HEK293T (cell line): ENCODE results near the gene RGS3.
A peak's percentile ranks its signal among the peaks of the same experiment; 100 is the strongest.

Experiments
- CTCF ChIA-PET: fragments of 350-600 bp; formaldehyde crosslinking; extraction: SDS; loops from one replicate; lab custom pipeline; 2021; ENCODE audit warnings: antibody characterized with exemption, inconsistent platforms; lab: Yijun Ruan, JAX
- POLR2A ChIA-PET: fragments of 350-600 bp; formaldehyde crosslinking; extraction: SDS; loops from one replicate; lab custom pipeline; 2020; ENCODE audit warnings: antibody characterized with exemption, inconsistent platforms; lab: Yijun Ruan, JAX
- DNase-seq: peaks from one replicate; pipeline ENCODE4 v3.0.0; 2012; ENCODE audit warnings: mixed read lengths; ENCODE audit errors: extremely low spot score
- ARNT ChIP-seq: fragments of 450-650 bp; IDR thresholded peaks from 2 replicates; pipeline ENCODE4 v1.6.1; 2017; ENCODE audit warnings: mild to moderate bottlenecking
- BHLHE40 ChIP-seq: fragments of 450-650 bp; IDR thresholded peaks from 2 replicates; pipeline ENCODE4 v1.6.1; 2016; ENCODE audit warnings: mild to moderate bottlenecking, moderate library complexity, borderline replicate concordance
- CTBP1 ChIP-seq: fragments of 450-650 bp; IDR thresholded peaks from 2 replicates; pipeline ENCODE4 v1.6.1; 2016; ENCODE audit warnings: borderline replicate concordance
- ELF4 ChIP-seq: fragments of 450-650 bp; IDR thresholded peaks from 2 replicates; pipeline ENCODE4 v1.6.1; 2017; ENCODE audit warnings: antibody characterized with exemption
- FOXA1 ChIP-seq: fragments of 450-650 bp; IDR thresholded peaks from 2 replicates; pipeline ENCODE4 v1.6.1; 2016; ENCODE audit warnings: mild to moderate bottlenecking
- FOXK2 ChIP-seq: fragments of 450-650 bp; IDR thresholded peaks from 2 replicates; pipeline ENCODE4 v1.6.1; 2016; ENCODE audit warnings: mild to moderate bottlenecking
- FOXM1 ChIP-seq: fragments of 450-650 bp; IDR thresholded peaks from 2 replicates; pipeline ENCODE4 v1.6.1; 2017; ENCODE audit warnings: mild to moderate bottlenecking, borderline replicate concordance
- HDGF ChIP-seq: fragments of 450-650 bp; IDR thresholded peaks from 2 replicates; pipeline ENCODE4 v1.6.1; 2017; ENCODE audit warnings: antibody characterized with exemption, borderline replicate concordance
- L3MBTL2 ChIP-seq: fragments of 450-650 bp; conservative IDR thresholded peaks from 2 replicates; pipeline ENCODE4 v1.6.1; 2016; ENCODE audit warnings: mild to moderate bottlenecking
- LEF1 ChIP-seq: fragments of 450-650 bp; IDR thresholded peaks from 2 replicates; pipeline ENCODE4 v1.6.1; 2017; ENCODE audit warnings: mild to moderate bottlenecking, borderline replicate concordance
- NFRKB ChIP-seq: fragments of 450-650 bp; IDR thresholded peaks from 2 replicates; pipeline ENCODE4 v1.6.1; 2016; ENCODE audit warnings: mild to moderate bottlenecking, moderate library complexity
- SP1 ChIP-seq: fragments of 450-650 bp; IDR thresholded peaks from 2 replicates; pipeline ENCODE4 v1.6.1; 2017
- SUZ12 ChIP-seq: fragments of 450-650 bp; IDR thresholded peaks from 2 replicates; pipeline ENCODE4 v1.6.1; 2016; ENCODE audit warnings: mild to moderate bottlenecking
- TARDBP ChIP-seq: fragments of 450-650 bp; IDR thresholded peaks from 2 replicates; pipeline ENCODE4 v1.6.1; 2016
- ZNF384 ChIP-seq: fragments of 450-650 bp; IDR thresholded peaks from 2 replicates; pipeline ENCODE4 v1.6.1; 2016
- TF ChIP-seq, protein P1 (sequence below): fragments of 450-650 bp; IDR thresholded peaks from 2 replicates; pipeline ENCODE4 v1.6.1; 2016

Gene RGS3

DNA sequence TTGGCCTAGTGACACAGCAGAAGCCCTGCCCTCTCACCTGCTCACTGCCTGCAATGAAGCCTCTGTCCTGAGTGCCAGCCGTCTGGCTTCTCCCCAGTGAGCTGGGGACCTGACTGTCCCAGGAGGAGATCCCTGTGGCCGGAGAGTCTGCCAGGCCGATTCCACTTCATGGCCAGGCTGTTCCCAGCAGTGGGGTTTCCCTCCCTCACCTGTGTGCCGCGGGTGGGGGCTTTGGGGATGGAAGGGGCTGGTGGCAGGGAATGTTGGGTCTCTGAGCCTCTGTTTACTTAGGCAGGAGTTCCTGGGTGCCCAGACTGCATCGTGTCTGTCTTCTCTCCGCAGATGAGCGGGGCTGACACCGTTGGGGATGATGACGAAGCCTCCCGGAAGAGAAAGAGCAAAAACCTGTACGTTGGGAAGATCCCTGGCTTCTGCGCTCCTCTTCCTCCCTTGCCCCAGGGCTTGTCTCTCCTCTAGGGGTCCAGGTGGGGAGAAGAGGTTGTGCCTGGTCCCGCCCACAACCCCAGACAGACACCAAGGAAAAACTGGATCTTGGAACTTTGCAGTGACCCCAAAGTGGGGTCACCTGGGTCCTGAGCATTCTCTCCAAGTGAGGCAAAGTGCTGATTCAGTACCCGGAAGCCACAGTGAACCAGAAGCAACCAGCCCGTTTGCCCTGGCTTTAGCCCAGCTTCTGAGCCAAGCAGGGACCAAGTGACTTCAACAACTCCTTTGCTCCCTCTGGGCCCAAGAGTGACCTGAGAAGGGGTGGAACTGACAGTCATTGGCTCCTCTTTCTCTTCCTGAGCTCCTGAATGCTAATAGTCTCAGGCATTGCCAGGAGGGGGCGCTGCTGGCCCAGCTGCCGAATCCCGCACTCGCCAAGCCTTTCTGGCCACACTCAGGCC is 127.7 kb downstream of the RGS3 start:
- POLR2A ChIA-PET, result interaction anchor here (1.0 kb wide), 1 partner anchor 64 kb away, joined by 6 read pairs; no protein-coding TSS in a partner anchor
- CTCF ChIA-PET, result interaction anchor here (0.6 to 10.5 kb wide), 12 partner anchors 11 to 181 kb away, joined by 3 to 200 read pairs (median 4); partner anchors contain the start of genes C9orf43 and POLE3
- peak; percentile 81 for DNase-seq
- TF ChIP-seq ZNF384, result no peak
- no peak for TF ChIP-seq FOXK2
- TF ChIP-seq TARDBP, result no peak
- TF ChIP-seq SUZ12, result no peak

DNA sequence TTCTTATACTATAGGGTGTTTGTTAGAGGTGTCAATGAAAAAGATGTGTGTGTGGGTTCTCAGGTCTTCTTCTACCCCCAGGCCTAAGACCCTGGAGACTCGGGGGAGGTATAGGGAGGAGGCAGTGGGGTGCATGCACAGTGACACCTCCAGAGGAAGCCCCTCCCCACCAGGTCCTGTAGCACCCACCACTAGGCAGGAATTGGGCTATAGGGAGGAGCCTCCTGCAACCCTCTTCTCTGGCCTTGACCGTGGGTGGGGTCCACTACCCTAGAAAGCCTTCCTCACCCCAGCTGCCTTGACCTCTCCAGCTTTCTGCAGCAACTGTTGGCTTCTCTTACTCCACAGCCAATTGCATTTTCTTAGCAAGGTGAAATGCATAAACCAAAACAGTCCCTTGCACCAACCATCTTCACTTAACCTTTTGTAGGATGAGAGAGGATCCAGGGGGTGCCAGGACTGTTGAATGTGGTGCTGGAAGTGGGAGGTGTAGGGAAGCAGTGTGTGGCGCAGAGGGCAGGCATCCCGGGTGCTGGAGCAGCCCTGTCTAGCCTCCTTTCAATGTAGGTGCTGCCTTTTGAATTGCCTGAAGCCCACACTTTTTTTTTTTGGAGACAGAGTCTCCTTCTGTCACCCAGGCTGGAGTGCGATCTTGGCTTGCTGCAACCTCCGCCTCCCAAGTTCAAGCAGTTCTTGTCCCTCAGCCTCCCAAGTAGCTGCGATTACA is 128.5 kb downstream of the RGS3 start:
- TF ChIP-seq ARNT (no peak), LEF1 (no peak), FOXM1 (no peak), ELF4 (no peak), BHLHE40 (no peak), CTBP1 (no peak)
- TF ChIP-seq, protein P1, sequence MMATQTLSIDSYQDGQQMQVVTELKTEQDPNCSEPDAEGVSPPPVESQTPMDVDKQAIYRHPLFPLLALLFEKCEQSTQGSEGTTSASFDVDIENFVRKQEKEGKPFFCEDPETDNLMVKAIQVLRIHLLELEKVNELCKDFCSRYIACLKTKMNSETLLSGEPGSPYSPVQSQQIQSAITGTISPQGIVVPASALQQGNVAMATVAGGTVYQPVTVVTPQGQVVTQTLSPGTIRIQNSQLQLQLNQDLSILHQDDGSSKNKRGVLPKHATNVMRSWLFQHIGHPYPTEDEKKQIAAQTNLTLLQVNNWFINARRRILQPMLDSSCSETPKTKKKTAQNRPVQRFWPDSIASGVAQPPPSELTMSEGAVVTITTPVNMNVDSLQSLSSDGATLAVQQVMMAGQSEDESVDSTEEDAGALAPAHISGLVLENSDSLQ, result no peak
- DNase-seq, result no peak
- ChIA-PET CTCF (interaction anchor here (0.6 to 10.5 kb wide), 12 partner anchors 10 to 182 kb away, joined by 3 to 200 read pairs (median 4); partner anchors contain the start of genes C9orf43 and POLE3), POLR2A (interaction anchor here (1.0 kb wide), 1 partner anchor 63 kb away, joined by 6 read pairs; no protein-coding TSS in a partner anchor)

DNA sequence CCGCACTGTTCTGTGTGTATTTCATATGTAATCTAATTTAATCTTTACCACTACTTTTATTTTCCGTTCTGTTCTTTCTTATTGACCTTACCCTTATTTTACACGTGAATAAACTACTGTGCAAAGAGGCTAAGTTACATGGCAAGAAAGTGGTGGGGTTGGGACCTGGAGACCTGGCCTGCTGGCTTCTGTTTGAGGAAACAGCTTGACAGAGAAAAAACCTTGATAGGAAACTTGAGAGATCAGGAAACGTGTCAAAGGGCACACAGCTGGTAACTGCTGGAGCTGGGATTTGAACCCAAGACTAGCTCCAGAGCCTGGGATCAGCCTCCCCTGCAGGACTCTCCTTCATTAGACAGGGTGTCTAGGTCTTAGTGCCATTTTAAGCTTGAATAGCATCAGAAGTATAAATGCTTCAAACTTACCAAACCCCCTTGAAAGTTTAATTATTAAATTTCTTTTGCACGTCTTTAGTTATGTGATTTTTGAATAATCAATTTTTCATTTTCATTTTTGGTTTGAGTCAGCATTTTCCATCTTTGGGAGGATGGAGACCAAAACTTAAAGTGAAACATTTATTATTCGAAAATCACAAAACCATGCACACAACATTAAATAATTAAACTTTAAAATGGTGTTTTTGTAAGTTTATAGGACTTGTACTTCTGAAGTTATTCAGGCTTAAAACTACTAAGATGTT is 129.5 kb downstream of the RGS3 start:
- TF ChIP-seq HDGF, result no peak
- no peak for TF ChIP-seq ARNT
- no peak for TF ChIP-seq BHLHE40
- TF ChIP-seq TARDBP, result no peak
- TF ChIP-seq LEF1, result no peak
- TF ChIP-seq, protein P1, result no peak
- TF ChIP-seq FOXK2, result no peak
- no peak for TF ChIP-seq CTBP1
- TF ChIP-seq NFRKB, result no peak
- no peak for TF ChIP-seq FOXM1
- ChIA-PET CTCF (interaction anchor here (0.6 to 10.5 kb wide), 3 partner anchors 58 to 491 kb away, joined by 3 to 200 read pairs (median 3); no protein-coding TSS in a partner anchor), POLR2A (interaction anchor here (1.5 to 2.9 kb wide), 3 partner anchors 10 to 65 kb away, joined by 4 to 15 read pairs (median 14); no protein-coding TSS in a partner anchor)
- DNase-seq, result no peak

DNA sequence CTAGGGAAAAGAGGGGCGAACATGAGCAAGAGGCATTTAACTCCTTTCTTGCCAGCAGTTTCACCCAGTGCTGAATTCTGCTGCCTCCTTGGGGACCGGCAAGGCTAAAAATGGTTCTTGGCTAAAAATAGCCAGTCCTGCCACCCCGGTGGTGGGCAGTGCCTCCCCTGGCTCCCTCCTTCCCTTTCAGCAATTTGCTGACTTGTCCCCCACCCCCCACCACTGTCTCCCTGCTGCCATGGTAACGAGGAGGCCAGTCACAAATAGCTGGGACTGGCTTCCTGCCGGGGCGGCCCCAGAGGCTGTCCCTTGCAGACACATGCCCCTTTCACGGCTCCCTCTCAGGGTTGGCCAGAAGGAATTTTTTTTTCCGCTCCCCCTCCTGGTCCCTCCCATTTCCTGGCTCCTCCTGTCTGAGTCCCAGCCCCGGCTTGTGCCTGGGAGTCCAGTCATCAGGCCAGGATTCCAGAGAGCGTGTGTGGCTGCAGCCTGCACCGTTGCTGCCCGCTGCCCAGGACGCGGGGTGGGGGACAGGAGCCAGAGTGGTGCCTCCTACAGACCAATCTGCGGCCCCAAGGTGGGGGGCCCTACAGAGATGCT is 130.3 kb downstream of the RGS3 start:
- no peak for TF ChIP-seq BHLHE40
- no peak for TF ChIP-seq FOXK2
- TF ChIP-seq L3MBTL2, result no peak
- no peak for TF ChIP-seq FOXM1
- no peak for TF ChIP-seq SP1
- TF ChIP-seq HDGF, result no peak
- no peak for TF ChIP-seq FOXA1
- TF ChIP-seq SUZ12, result no peak
- no peak for TF ChIP-seq ELF4
- no peak for TF ChIP-seq NFRKB
- no peak for TF ChIP-seq ARNT
- no peak for TF ChIP-seq TARDBP
- no peak; the same call in 1 of the 2 replicates for TF ChIP-seq ZNF384
- TF ChIP-seq, protein P1, result no peak
- TF ChIP-seq CTBP1, result no peak
- no peak for TF ChIP-seq LEF1
- ChIA-PET POLR2A (interaction anchor here (0.6 to 2.9 kb wide), 6 partner anchors 9 to 283 kb away, joined by 3 to 15 read pairs (median 8); partner anchors contain the start of genes C9orf43 and POLE3), CTCF (interaction anchor here (0.6 to 10.5 kb wide), 2 partner anchors 62 to 148 kb away, joined by 4 to 200 read pairs; no protein-coding TSS in a partner anchor)
- peak; percentile 86 for DNase-seq
